H9 (cell line): ENCODE measurements around the gene CENPP. TPM values are rescaled to one million over a fixed set of nuclear protein-coding genes. Genes with fewer than 3 reads are reported as not detected.

Source experiments
- DNase-seq: peaks from one replicate; pipeline ENCODE4 v3.0.0-alpha.2; 2017
- H2AFZ ChIP-seq: one replicate; pipeline ENCODE4 v1.6.1; 2013; ENCODE audit warnings: mild to moderate bottlenecking, low read length, control low read depth, moderate library complexity
- H2AK5ac ChIP-seq: 2 replicates; pipeline ENCODE4 v1.6.1; 2013; ENCODE audit warnings: low read length, control low read depth, mixed read lengths; ENCODE audit not compliant: insufficient read length
- H2BK120ac ChIP-seq: one replicate; pipeline ENCODE4 v1.6.1; 2013; ENCODE audit warnings: low read depth, mild to moderate bottlenecking, low read length, control low read depth, inconsistent platforms; ENCODE audit not compliant: poor library complexity, severe bottlenecking
- H2BK12ac ChIP-seq: 2 replicates; pipeline ENCODE4 v1.6.1; 2013; ENCODE audit warnings: low read length, control low read depth, mixed read lengths, low read depth; ENCODE audit not compliant: insufficient read length
- H2BK15ac ChIP-seq: 2 replicates; pipeline ENCODE4 v1.6.1; 2013; ENCODE audit warnings: low read depth, low read length, control low read depth
- H2BK20ac ChIP-seq: one replicate; pipeline ENCODE4 v1.6.1; 2013; ENCODE audit warnings: low read depth, mild to moderate bottlenecking, low read length, control low read depth, inconsistent platforms; ENCODE audit not compliant: poor library complexity, severe bottlenecking
- H2BK5ac ChIP-seq: 2 replicates; pipeline ENCODE4 v1.6.1; 2013; ENCODE audit warnings: low read length, control low read depth, mixed read lengths; ENCODE audit not compliant: insufficient read length
- H3K14ac ChIP-seq: 2 replicates; pipeline ENCODE4 v1.6.1; 2013; ENCODE audit warnings: low read length, control low read depth; ENCODE audit not compliant: insufficient read depth
- H3K18ac ChIP-seq: 2 replicates; pipeline ENCODE4 v1.6.1; 2013; ENCODE audit warnings: low read depth, mild to moderate bottlenecking, mixed read lengths, low read length, control low read depth; ENCODE audit not compliant: insufficient read length
- H3K23ac ChIP-seq: 2 replicates; pipeline ENCODE4 v1.6.1; 2013; ENCODE audit warnings: low read length, control low read depth, mixed read lengths, low read depth; ENCODE audit not compliant: insufficient read length
- H3K23me2 ChIP-seq: 2 replicates; pipeline ENCODE4 v1.6.1; 2013; ENCODE audit warnings: low read depth, mild to moderate bottlenecking, mixed read lengths, low read length, control low read depth; ENCODE audit not compliant: insufficient read length, poor library complexity, severe bottlenecking
- H3K27ac ChIP-seq: 2 replicates; pipeline ENCODE4 v1.5.1; 2013; ENCODE audit warnings: low read length, control low read depth, mixed read lengths, low read depth; ENCODE audit not compliant: insufficient read length
- H3K27me3 ChIP-seq: 2 replicates; pipeline ENCODE4 v1.6.1; 2013; ENCODE audit warnings: low read length, control low read depth, inconsistent platforms; ENCODE audit not compliant: insufficient read depth
- H3K4ac ChIP-seq: 2 replicates; pipeline ENCODE4 v1.6.1; 2013; ENCODE audit warnings: low read depth, mild to moderate bottlenecking, control low read depth, inconsistent platforms, low read length, moderate library complexity
- H3K4me1 ChIP-seq: 2 replicates; pipeline ENCODE4 v1.6.1; 2013; ENCODE audit warnings: low read length, control low read depth, inconsistent platforms; ENCODE audit not compliant: insufficient read depth
- H3K4me2 ChIP-seq: 2 replicates; pipeline ENCODE4 v1.6.1; 2013; ENCODE audit warnings: low read length, control low read depth, mixed read lengths; ENCODE audit not compliant: insufficient read length, insufficient read depth
- H3K56ac ChIP-seq: 2 replicates; pipeline ENCODE4 v1.6.1; 2013; ENCODE audit warnings: low read depth, mild to moderate bottlenecking, mixed read lengths, low read length, control low read depth; ENCODE audit not compliant: insufficient read length
- H3K79me1 ChIP-seq: 2 replicates; pipeline ENCODE4 v1.6.1; 2013; ENCODE audit warnings: low read depth, mild to moderate bottlenecking, moderate library complexity, low read length, control low read depth, inconsistent platforms; ENCODE audit not compliant: insufficient read depth, poor library complexity, severe bottlenecking
- H3K79me2 ChIP-seq: 2 replicates; pipeline ENCODE4 v1.6.1; 2013; ENCODE audit warnings: low read length, control low read depth, inconsistent platforms; ENCODE audit not compliant: insufficient read depth
- H3K9ac ChIP-seq: 2 replicates; pipeline ENCODE4 v1.6.1; 2013; ENCODE audit warnings: low read length, control low read depth, mixed read lengths; ENCODE audit not compliant: insufficient read length; ENCODE audit errors: extremely low read depth
- H3K9me3 ChIP-seq: one replicate; pipeline ENCODE4 v1.6.1; 2013; ENCODE audit warnings: low read depth, low read length, inconsistent platforms; ENCODE audit not compliant: control insufficient read depth
- H3T11ph ChIP-seq: one replicate; pipeline ENCODE4 v1.6.1; 2013; ENCODE audit warnings: mild to moderate bottlenecking, low read length, control low read depth, inconsistent platforms
- H4K20me1 ChIP-seq: one replicate; pipeline ENCODE4 v1.6.1; 2013; ENCODE audit not compliant: control insufficient read depth, insufficient read length, insufficient read depth
- H4K5ac ChIP-seq: 2 replicates; pipeline ENCODE4 v1.6.1; 2013; ENCODE audit warnings: low read depth, mild to moderate bottlenecking, mixed read lengths, low read length, control low read depth; ENCODE audit not compliant: insufficient read length
- H4K8ac ChIP-seq: replicated peaks from 2 replicates; pipeline ENCODE4 v1.6.1; 2013; ENCODE audit warnings: low read length, control low read depth, mixed read lengths, low read depth; ENCODE audit not compliant: insufficient read length
- H4K91ac ChIP-seq: 2 replicates; pipeline ENCODE4 v1.6.1; 2013; ENCODE audit warnings: low read depth, mild to moderate bottlenecking, moderate library complexity, mixed read lengths, low read length, control low read depth; ENCODE audit not compliant: insufficient read length
- H3K27ac Mint-ChIP-seq, 3 experiments: 2 replicates in 2 of 3; 3 replicates in 1 of 3; pipeline ENCODE4 v1.8.0; 2020 to 2021; ENCODE audit warnings: mixed read lengths in 3 of 3, mild to moderate bottlenecking in 1 of 3, moderate library complexity in 1 of 3
- H3K27me3 Mint-ChIP-seq: 2 replicates; pipeline ENCODE4 v1.8.0; 2021; ENCODE audit warnings: low read depth, mild to moderate bottlenecking, moderate library complexity, mixed read lengths
- H3K36me3 Mint-ChIP-seq, 3 experiments: 2 replicates in 2 of 3; 3 replicates in 1 of 3; pipeline ENCODE4 v1.8.0; 2020 to 2021; ENCODE audit warnings: low read depth in 3 of 3, mixed read lengths in 3 of 3; ENCODE audit not compliant: insufficient read depth in 1 of 3
- H3K4me1 Mint-ChIP-seq, 2 experiments: 2 replicates each; pipeline ENCODE4 v1.8.0; 2020; ENCODE audit warnings: mixed read lengths in 2 of 2
- H3K4me3 Mint-ChIP-seq, 2 experiments: 2 replicates in 1 of 2; 3 replicates in 1 of 2; pipeline ENCODE4 v1.8.0; 2020 to 2021; ENCODE audit warnings: mild to moderate bottlenecking in 2 of 2, mixed read lengths in 2 of 2, moderate library complexity in 1 of 2
- H3K9me3 Mint-ChIP-seq, 2 experiments: 2 replicates in 1 of 2; 3 replicates in 1 of 2; pipeline ENCODE4 v1.8.0; 2020; ENCODE audit warnings: mild to moderate bottlenecking in 2 of 2, mixed read lengths in 2 of 2, moderate library complexity in 1 of 2
- WGBS: extraction: QIAGEN DNeasy Blood & Tissue Kit; methylation state at CpG from one replicate; pipeline ENCODE4 v1.1.7; 2013; ENCODE audit warnings: missing lambda C conversion rate, low lambda C conversion rate, mixed read lengths; ENCODE audit not compliant: insufficient read length; ENCODE audit errors: extremely low coverage; 5-methylcytosine and 5-hydroxymethylcytosine counted together
- total RNA-seq: library from RNA; stranded (reverse); gene quantifications from 2 replicates; pipeline ENCODE4 v1.2.1, GENCODE V29; 2021
- TF ChIP-seq, protein P1 (sequence below): fragments of 200-600 bp; sonication (generic); conservative IDR thresholded peaks from 3 replicates; pipeline ENCODE4 v1.8.0; 2021; ENCODE audit warnings: antibody characterized with exemption, mild to moderate bottlenecking

Gene CENPP
- total RNA-seq, 1 experiment from 2014 or later: 9.1 TPM

- H3K4me1 Mint-ChIP-seq: peaks cover 10 to 11% of the 10 kb centered on the region in 2 experiments
- H3K9me3 Mint-ChIP-seq: no peaks in the 10 kb centered on the region
- Histone ChIP-seq H3K23me2 (no peaks in the 10 kb centered on the region), H3K4ac (no peak overlapping the region), H2BK120ac (no peak overlapping the region), H3T11ph (no peak overlapping the region), H2AFZ (no peak overlapping the region), H4K91ac (no peak overlapping the region), H4K5ac (no peak overlapping the region), H3K56ac (no peak overlapping the region), H3K18ac (no peak overlapping the region), H2BK12ac (no peak overlapping the region), H3K79me1 (no peaks in the 10 kb centered on the region), H3K27ac (no peak overlapping the region), H3K9ac (no peak overlapping the region), H2BK5ac (no peak overlapping the region), H2BK15ac (no peak overlapping the region), H3K9me3 (no peaks in the 10 kb centered on the region), H4K8ac (no peak overlapping the region), H3K27me3 (no peaks in the 10 kb centered on the region), H4K20me1 (no peaks in the 10 kb centered on the region), H2AK5ac (no peak overlapping the region), H3K4me2 (no peak overlapping the region), H3K14ac (no peak overlapping the region), H2BK20ac (no peak overlapping the region), H3K4me1 (0 out of 2 replicates have a peak, but pooled peaks cover 3% of the 10 kb centered on the region), H3K23ac (no peak overlapping the region), H3K79me2 (no peaks in the 10 kb centered on the region)
- no CpG with 5 or more reads among the region's 1 CpG for WGBS
- no peaks in the 10 kb centered on the region for H3K27me3 Mint-ChIP-seq
- TF ChIP-seq, protein P1, sequence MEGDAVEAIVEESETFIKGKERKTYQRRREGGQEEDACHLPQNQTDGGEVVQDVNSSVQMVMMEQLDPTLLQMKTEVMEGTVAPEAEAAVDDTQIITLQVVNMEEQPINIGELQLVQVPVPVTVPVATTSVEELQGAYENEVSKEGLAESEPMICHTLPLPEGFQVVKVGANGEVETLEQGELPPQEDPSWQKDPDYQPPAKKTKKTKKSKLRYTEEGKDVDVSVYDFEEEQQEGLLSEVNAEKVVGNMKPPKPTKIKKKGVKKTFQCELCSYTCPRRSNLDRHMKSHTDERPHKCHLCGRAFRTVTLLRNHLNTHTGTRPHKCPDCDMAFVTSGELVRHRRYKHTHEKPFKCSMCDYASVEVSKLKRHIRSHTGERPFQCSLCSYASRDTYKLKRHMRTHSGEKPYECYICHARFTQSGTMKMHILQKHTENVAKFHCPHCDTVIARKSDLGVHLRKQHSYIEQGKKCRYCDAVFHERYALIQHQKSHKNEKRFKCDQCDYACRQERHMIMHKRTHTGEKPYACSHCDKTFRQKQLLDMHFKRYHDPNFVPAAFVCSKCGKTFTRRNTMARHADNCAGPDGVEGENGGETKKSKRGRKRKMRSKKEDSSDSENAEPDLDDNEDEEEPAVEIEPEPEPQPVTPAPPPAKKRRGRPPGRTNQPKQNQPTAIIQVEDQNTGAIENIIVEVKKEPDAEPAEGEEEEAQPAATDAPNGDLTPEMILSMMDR: no peak
- no peak for DNase-seq
- H3K27ac Mint-ChIP-seq: no peak overlapping the region
- no peaks in the 10 kb centered on the region for H3K36me3 Mint-ChIP-seq
- no peak overlapping the region for H3K4me3 Mint-ChIP-seq
Measured at GRCh38 chr9:92467041-92467440, 141.3 kb downstream of the CENPP start.
